CD4-positive, alpha-beta T cell treated with Interleukin-4 for 4 hours (primary cell): ENCODE measurements around the gene GOLGA6L10.

Source experiments
- DNase-seq: peaks from one replicate; pipeline ENCODE4 v3.0.0-alpha.2; 2020

The GOLGA6L10 gene

GRCh38 chr15:82298032-82298431, 51.2 kb downstream of the GOLGA6L10 start:
- DNase-seq, result no peak

GRCh38 chr15:82297546-82297945, 51.7 kb downstream of the GOLGA6L10 start:
- no peak for DNase-seq

GRCh38 chr15:82294061-82294690, 55.1 kb downstream of the GOLGA6L10 start:
- DNase-seq, result no peak

- DNase-seq, result no peak
These were observed 57.0 kb downstream of the GOLGA6L10 start for GRCh38 chr15:82292271-82292670.
